OCI-LY7 (cell line): Measurements from ENCODE around the gene NR0B1. TPM values are rescaled to one million over a fixed set of nuclear protein-coding genes. Genes with fewer than 3 reads are reported as not detected.

Experiments used
- BruUV-seq: library from RNA; stranded (reverse); fragments of 400-500 nt; replicated peaks from 2 replicates; lab custom pipeline; 2021; lab: Mats Ljungman, UMichigan
- CTCF ChIA-PET: fragments of 300-600 bp; sonication (Branson Sonifier 250); formaldehyde crosslinking; loops from one replicate; lab custom pipeline; 2022; ENCODE audit warnings: antibody characterized with exemption; ENCODE audit not compliant: unreplicated experiment; lab: Charles Lee
- POLR2A ChIA-PET: fragments of 300-600 bp; sonication (Branson Sonifier 250); formaldehyde crosslinking; loops from one replicate; lab custom pipeline; 2022; ENCODE audit warnings: antibody characterized with exemption; lab: Charles Lee
- DNase-seq: peaks from one replicate; pipeline ENCODE4 v3.0.0-alpha.2; 2015; ENCODE audit warnings: low spot score
- H2AFZ ChIP-seq: fragments of 200-600 bp; sonication (generic), shearing (Covaris generic); 2 replicates; pipeline ENCODE4 v1.6.1; 2014; ENCODE audit warnings: mild to moderate bottlenecking, antibody characterized with exemption, low read length, moderate library complexity
- H3K27ac ChIP-seq: fragments of 200-600 bp; sonication (generic); 2 replicates; pipeline ENCODE4 v1.5.1; 2014; ENCODE audit warnings: mixed run types, low read depth, mild to moderate bottlenecking, moderate library complexity, low read length, inconsistent platforms; ENCODE audit not compliant: poor library complexity, severe bottlenecking
- H3K36me3 ChIP-seq: fragments of 200-600 bp; sonication (generic); 2 replicates; pipeline ENCODE4 v1.6.1; 2014; ENCODE audit warnings: mild to moderate bottlenecking, antibody characterized with exemption, low read length, moderate library complexity, mixed read lengths; ENCODE audit not compliant: insufficient read depth
- H3K4me1 ChIP-seq: fragments of 200-600 bp; sonication (generic); 2 replicates; pipeline ENCODE4 v1.5.1; 2014; ENCODE audit warnings: mild to moderate bottlenecking, low read length; ENCODE audit not compliant: insufficient read depth, poor library complexity, severe bottlenecking
- H3K4me2 ChIP-seq: fragments of 200-600 bp; sonication (generic); 2 replicates; pipeline ENCODE4 v1.6.1; 2014; ENCODE audit warnings: mild to moderate bottlenecking, low read length
- H3K4me3 ChIP-seq: fragments of 200-600 bp; sonication (generic); 2 replicates; pipeline ENCODE4 v1.5.1; 2014; ENCODE audit warnings: mild to moderate bottlenecking, low read depth, low read length; ENCODE audit not compliant: poor library complexity, severe bottlenecking
- H3K79me2 ChIP-seq: fragments of 200-600 bp; sonication (generic); 2 replicates; pipeline ENCODE4 v1.6.1; 2016; ENCODE audit warnings: low read depth, mild to moderate bottlenecking, low read length, moderate library complexity, mixed read lengths; ENCODE audit not compliant: insufficient read depth
- H3K9me2 ChIP-seq: fragments of 200-600 bp; sonication (generic); 2 replicates; pipeline ENCODE4 v1.6.1; 2016; ENCODE audit warnings: mild to moderate bottlenecking, low read length, mixed read lengths; ENCODE audit not compliant: insufficient read depth
- H3K9me3 ChIP-seq: fragments of 200-600 bp; sonication (generic); 2 replicates; pipeline ENCODE4 v1.6.1; 2014; ENCODE audit warnings: mild to moderate bottlenecking, mixed run types, low read length, mixed read lengths
- H4K20me1 ChIP-seq: fragments of 200-600 bp; sonication (generic); 2 replicates; pipeline ENCODE4 v1.6.1; 2014; ENCODE audit warnings: mild to moderate bottlenecking, antibody characterized with exemption, low read length, moderate library complexity, mixed read lengths; ENCODE audit not compliant: insufficient read depth
- CTCF ChIP-seq: fragments of 200-600 bp; sonication (generic); conservative IDR thresholded peaks from 2 replicates; pipeline ENCODE4 v1.5.1; 2014; ENCODE audit warnings: mild to moderate bottlenecking, antibody characterized with exemption, low read length, moderate library complexity, mixed read lengths
- EZH2phosphoT487 ChIP-seq: fragments of 200-600 bp; sonication (generic); IDR thresholded peaks from 2 replicates; pipeline ENCODE4 v1.6.1; 2018; ENCODE audit warnings: low read depth, borderline replicate concordance, mild to moderate bottlenecking, mixed run types, antibody characterized with exemption, low read length, moderate library complexity, mixed read lengths
- intact Hi-C: fragments of 100-400 bp; cut with micrococcal nuclease; formaldehyde crosslinking; loops from one replicate; pipeline ENCODE4 v1.10.0; 2022; ENCODE audit not compliant: unreplicated experiment
- total RNA-seq, 2 experiments: library from RNA; depleted of rRNA in 1 of 2; stranded (reverse); fragments of >200 nt in 1 of 2; shearing (Covaris generic) in 1 of 2; gene quantifications; 2 replicates each; pipeline ENCODE4 v1.2.3, GENCODE V29; 2014 to 2022

NR0B1 gene
- total RNA-seq, 2 experiments from 2014 or later: not detected

GRCh38 chrX:30307466-30307865 lies 1.7 kb downstream of the NR0B1 start:
- no peak overlapping the region for H2AFZ ChIP-seq
- H3K4me3 ChIP-seq: no peak overlapping the region
- no peak overlapping the region for H3K4me2 ChIP-seq
- no peaks in the 10 kb centered on the region for H3K36me3 ChIP-seq
- POLR2A ChIA-PET: no interaction called here
- no peaks in the 10 kb centered on the region for H3K79me2 ChIP-seq
- no peaks in the 10 kb centered on the region for H3K9me2 ChIP-seq
- BruUV-seq: no TSS peak
- TF ChIP-seq CTCF: no peak
- no peak for TF ChIP-seq EZH2phosphoT487
- H3K9me3 ChIP-seq: no peaks in the 10 kb centered on the region
- CTCF ChIA-PET: no interaction called here
- no peak overlapping the region for H3K27ac ChIP-seq
- no peak for DNase-seq
- no peaks in the 10 kb centered on the region for H4K20me1 ChIP-seq
- no peaks in the 10 kb centered on the region for H3K4me1 ChIP-seq
- intact Hi-C loops: no loop called here

- POLR2A ChIA-PET: interaction anchor here (0.6 to 0.7 kb wide), 2 partner anchors 9 to 40 kb away, joined by 3 read pairs; no protein-coding TSS in a partner anchor
- H3K4me2 ChIP-seq: no peak overlapping the region
- CTCF ChIA-PET: no interaction called here
- H3K79me2 ChIP-seq: no peaks in the 10 kb centered on the region
- no peak overlapping the region for H3K27ac ChIP-seq
- H3K4me1 ChIP-seq: no peaks in the 10 kb centered on the region
- intact Hi-C loops: no loop called here
- no peaks in the 10 kb centered on the region for H3K9me2 ChIP-seq
- H3K36me3 ChIP-seq: no peaks in the 10 kb centered on the region
- H3K9me3 ChIP-seq: no peaks in the 10 kb centered on the region
- TF ChIP-seq EZH2phosphoT487: no peak
- no peak for TF ChIP-seq CTCF
- H3K4me3 ChIP-seq: no peak overlapping the region
- no peaks in the 10 kb centered on the region for H4K20me1 ChIP-seq
- no peak overlapping the region for H2AFZ ChIP-seq
- BruUV-seq: no TSS peak
- DNase-seq: no peak
Observed at GRCh38 chrX:30304866-30305265, 4.3 kb downstream of the NR0B1 start.

- no TSS peak for BruUV-seq
- H3K4me3 ChIP-seq: no peak overlapping the region
- no peak for DNase-seq
- no peaks in the 10 kb centered on the region for H3K9me3 ChIP-seq
- no peaks in the 10 kb centered on the region for H3K4me1 ChIP-seq
- H3K27ac ChIP-seq: no peak overlapping the region
- CTCF ChIA-PET: no interaction called here
- no peaks in the 10 kb centered on the region for H4K20me1 ChIP-seq
- intact Hi-C loops: no loop called here
- no peaks in the 10 kb centered on the region for H3K9me2 ChIP-seq
- H3K36me3 ChIP-seq: no peaks in the 10 kb centered on the region
- TF ChIP-seq CTCF (no peak), EZH2phosphoT487 (no peak)
- H2AFZ ChIP-seq: no peak overlapping the region
- H3K79me2 ChIP-seq: no peaks in the 10 kb centered on the region
- POLR2A ChIA-PET: no interaction called here
- no peak overlapping the region for H3K4me2 ChIP-seq
Observed at GRCh38 chrX:30302956-30303355, 6.2 kb downstream of the NR0B1 start.
